ENCODE results near the gene DCP1B.
A peak's percentile ranks its signal among the peaks of the same experiment; 100 is the strongest.
"Not testable (repeated sequence)": the region's sequence is repeated elsewhere in the genome, so short reads cannot be mapped to it uniquely, and the experiment has no call there.

The DCP1B gene

GRCh38 chr12:1946296-1946695 is 58.0 kb downstream of the DCP1B start:
- no peak for DNase-seq (ENCODE audit: low read depth)
- no peak for TF ChIP-seq CTCF (IDR thresholded peaks at IDR 0.05; ENCODE audit: low read length, missing control alignments)
- no peak overlapping the region for H3K4me3 ChIP-seq (replicated peaks; ENCODE audit: low read depth, low read length)

GRCh38 chr12:1945502-1945901 is 58.8 kb downstream of the DCP1B start:
- not testable (repeated sequence) for H3K4me3 ChIP-seq (replicated peaks; ENCODE audit: low read depth, low read length); DNase-seq (ENCODE audit: low read depth)

- DNase-seq (ENCODE audit: low read depth) = peak; percentile 88
- no peak overlapping the region for H3K4me3 ChIP-seq (replicated peaks; ENCODE audit: low read depth, low read length)
- peak; percentile 96 for TF ChIP-seq CTCF (IDR thresholded peaks at IDR 0.05; ENCODE audit: low read length, missing control alignments)
Observed at GRCh38 chr12:1939801-1940607, 64.3 kb downstream of the DCP1B start.

GRCh38 chr12:1939331-1939730 is 64.9 kb downstream of the DCP1B start:
- TF ChIP-seq CTCF (IDR thresholded peaks at IDR 0.05; ENCODE audit: low read length, missing control alignments) = no peak
- H3K4me3 ChIP-seq (replicated peaks; ENCODE audit: low read depth, low read length) = no peak overlapping the region
- no peak for DNase-seq (ENCODE audit: low read depth)

GRCh38 chr12:1937481-1938224 is 66.6 kb downstream of the DCP1B start:
- no peak for TF ChIP-seq CTCF (IDR thresholded peaks at IDR 0.05; ENCODE audit: low read length, missing control alignments)
- no peak overlapping the region for H3K4me3 ChIP-seq (replicated peaks; ENCODE audit: low read depth, low read length)
- DNase-seq (ENCODE audit: low read depth) = no peak

GRCh38 chr12:1936406-1937320 is 67.6 kb downstream of the DCP1B start:
- TF ChIP-seq CTCF (IDR thresholded peaks at IDR 0.05; ENCODE audit: low read length, missing control alignments) = no peak
- DNase-seq (ENCODE audit: low read depth) = peak; percentile 58

More at GRCh38 chr12:1936406-1937320, 67.6 kb downstream of the DCP1B start:
- no peak overlapping the region for H3K4me3 ChIP-seq (replicated peaks; ENCODE audit: low read depth, low read length)

Data from fibroblast of pulmonary artery (primary cell).